ENCODE measurements around the gene NEU2.
"Not testable (repeated sequence)": the region's sequence is repeated elsewhere in the genome, so short reads cannot be mapped to it uniquely, and the experiment has no call there.

DNA sequence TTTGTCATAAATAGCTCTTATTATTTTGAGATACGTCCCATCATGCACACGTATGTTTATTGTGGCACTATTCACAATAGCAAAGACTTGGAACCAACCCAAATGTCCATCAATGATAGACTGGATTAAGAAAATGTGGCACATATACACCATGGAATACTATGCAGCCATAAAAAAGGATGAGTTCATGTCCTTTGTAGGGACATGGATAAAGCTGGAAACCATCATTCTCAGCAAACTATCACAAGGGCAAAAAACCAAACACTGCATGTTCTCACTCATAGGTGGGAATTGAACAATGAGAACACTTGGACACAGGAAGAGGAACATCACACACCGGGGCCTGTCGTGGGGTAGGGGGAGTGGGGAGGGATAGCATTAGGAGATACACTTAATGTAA, 12.9 kb upstream of the NEU2 start:
- TF ChIP-seq, protein P1, sequence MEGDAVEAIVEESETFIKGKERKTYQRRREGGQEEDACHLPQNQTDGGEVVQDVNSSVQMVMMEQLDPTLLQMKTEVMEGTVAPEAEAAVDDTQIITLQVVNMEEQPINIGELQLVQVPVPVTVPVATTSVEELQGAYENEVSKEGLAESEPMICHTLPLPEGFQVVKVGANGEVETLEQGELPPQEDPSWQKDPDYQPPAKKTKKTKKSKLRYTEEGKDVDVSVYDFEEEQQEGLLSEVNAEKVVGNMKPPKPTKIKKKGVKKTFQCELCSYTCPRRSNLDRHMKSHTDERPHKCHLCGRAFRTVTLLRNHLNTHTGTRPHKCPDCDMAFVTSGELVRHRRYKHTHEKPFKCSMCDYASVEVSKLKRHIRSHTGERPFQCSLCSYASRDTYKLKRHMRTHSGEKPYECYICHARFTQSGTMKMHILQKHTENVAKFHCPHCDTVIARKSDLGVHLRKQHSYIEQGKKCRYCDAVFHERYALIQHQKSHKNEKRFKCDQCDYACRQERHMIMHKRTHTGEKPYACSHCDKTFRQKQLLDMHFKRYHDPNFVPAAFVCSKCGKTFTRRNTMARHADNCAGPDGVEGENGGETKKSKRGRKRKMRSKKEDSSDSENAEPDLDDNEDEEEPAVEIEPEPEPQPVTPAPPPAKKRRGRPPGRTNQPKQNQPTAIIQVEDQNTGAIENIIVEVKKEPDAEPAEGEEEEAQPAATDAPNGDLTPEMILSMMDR (IDR thresholded peaks at IDR 0.05) = not testable (repeated sequence)
- TF ChIP-seq POLR2A (IDR thresholded peaks at IDR 0.05) = not testable (repeated sequence)

Data from uterus (tissue), 2 donors.